GM19043 (cell line): ENCODE results near the gene MRPL10.

Source experiments
- ATAC-seq: cut with Tn5 transposase; IDR thresholded peaks from one replicate; pipeline ENCODE4 v1.9.1; 2021; ENCODE audit warnings: low read depth; ENCODE audit not compliant: unreplicated experiment

Gene MRPL10

GRCh38 chr17:47831003-47831933 is at the start of gene MRPL10, which contains the start of gene LRRC46:
TSS of gene MRPL10 (minus strand) at chr17:47831541. CDS start at chr17:47831511, 30 bp downstream.
TSS of gene LRRC46 (plus strand) at chr17:47831670. CDS start at chr17:47831990, 320 bp downstream.
- ATAC-seq, result peak; percentile 78

- ATAC-seq, result no peak
Observed at GRCh38 chr17:47879776-47880454, 48.6 kb upstream of the MRPL10 start.

DNA sequence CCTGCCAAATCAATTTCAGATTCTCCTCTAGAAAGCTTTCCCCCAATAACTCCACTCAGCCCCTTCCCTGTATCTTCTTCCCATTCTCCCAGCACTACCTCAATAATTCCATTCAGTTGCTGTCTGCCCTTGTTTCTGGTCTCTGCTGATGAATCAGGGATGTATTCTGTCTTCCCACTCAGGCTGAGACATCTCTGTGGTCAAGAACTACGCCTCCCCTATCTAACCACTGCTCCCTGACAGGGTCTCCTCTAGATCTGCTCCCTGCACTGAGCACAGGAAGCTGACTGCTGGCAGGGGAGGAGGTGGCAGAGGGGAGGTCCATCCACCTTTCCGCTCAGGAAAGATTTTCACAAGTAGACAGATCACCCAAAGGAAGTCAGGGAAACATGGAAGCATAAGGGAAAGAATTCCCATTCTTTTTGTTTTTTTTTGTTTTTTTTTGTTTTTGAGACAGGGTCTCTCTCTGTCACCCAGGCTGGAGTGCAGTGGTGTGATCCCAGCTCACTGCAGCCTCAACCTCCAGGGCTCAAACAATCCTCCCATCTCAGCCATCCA is 47.8 kb upstream of the MRPL10 start:
- ATAC-seq, result no peak

DNA sequence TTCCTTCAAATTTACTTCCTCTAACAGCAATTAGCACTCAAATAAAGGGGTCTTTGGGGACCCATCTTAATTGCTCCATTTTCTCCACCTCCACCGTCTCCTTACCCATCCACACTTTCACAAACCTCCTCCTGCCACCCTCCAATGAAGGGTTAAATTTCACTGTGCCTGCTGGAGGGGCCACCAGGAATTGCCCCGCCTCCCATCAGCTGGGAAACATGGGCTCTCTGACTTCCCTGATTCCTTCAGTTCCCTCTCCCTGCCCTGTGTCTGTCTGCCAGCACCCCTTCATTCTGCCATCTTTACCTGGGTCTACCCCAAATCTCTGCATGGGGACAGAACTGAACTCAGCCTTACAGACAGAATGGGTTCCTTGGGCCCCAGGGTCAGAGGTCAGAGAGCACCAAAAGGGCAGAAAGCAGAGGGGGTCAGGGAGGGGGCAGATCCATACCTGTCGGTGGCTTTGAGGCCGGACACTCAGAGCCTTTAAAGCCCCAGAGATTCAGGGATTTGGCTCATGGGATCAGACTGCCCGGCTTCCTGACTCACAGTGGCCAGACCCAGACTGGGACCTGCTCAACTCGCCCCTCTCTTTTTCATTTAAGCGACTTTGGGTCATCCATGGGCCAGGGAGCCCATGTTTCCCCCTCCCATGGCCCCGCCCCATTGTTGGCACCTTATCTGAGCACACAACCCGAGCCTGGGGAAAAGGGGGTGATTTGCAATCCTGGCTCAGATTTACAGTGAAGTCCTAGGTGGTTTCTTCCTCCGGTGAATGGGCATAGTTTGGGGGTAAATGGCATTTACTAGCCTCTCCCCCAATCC is 47.1 kb upstream of the MRPL10 start:
- no peak for ATAC-seq

GRCh38 chr17:47877368-47878034 is 46.2 kb upstream of the MRPL10 start:
- no peak for ATAC-seq

- no peak for ATAC-seq
Observed at GRCh38 chr17:47875011-47875985, 44.0 kb upstream of the MRPL10 start.

DNA sequence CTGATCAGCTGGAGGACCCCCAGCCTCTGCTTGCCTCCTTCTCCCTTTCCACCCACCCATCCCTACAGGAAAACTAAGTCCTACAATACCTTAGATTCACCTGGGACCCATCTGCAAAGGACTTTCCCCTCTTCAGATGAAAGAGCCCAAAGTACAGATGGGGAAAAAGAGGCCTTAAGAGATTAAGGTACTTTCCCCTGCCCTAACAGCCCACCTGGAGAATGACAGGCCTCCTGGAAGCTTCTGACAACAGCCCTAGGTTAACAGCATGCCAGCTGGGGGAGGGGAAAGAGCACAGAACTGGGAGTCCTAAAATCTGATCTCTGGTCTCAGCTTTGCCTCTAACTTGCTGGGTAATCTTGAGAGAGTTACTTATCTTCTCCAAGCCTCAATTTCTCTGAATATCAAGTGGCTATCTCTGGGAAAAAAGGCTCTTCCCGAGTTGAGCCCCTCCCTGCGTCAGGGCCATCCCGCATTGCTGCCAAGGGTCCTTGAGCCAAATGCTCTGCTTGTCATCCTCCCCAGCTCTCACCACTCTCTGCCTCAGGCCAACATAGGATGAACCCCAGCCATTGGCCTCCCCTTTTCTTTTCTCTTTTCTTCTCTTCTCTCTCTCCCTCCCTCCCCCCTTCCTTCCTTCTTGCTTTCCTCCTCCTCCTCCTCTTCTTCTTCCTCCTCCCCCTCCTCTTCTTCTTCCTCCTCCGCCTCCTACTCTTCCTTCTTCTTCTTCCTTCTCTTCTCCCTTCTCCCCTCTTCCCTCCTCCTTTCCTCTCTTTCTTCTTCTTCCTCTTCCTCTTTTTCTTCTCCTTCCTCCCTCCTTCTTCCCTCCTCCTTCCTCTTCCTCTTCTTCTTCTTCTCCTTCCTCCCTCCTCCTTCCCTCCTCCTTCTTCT is 42.1 kb upstream of the MRPL10 start:
- no peak for ATAC-seq

GRCh38 chr17:47872651-47873161 is 41.4 kb upstream of the MRPL10 start:
- no peak for ATAC-seq

- ATAC-seq, result no peak
Observed at GRCh38 chr17:47872019-47872650, 40.8 kb upstream of the MRPL10 start.

DNA sequence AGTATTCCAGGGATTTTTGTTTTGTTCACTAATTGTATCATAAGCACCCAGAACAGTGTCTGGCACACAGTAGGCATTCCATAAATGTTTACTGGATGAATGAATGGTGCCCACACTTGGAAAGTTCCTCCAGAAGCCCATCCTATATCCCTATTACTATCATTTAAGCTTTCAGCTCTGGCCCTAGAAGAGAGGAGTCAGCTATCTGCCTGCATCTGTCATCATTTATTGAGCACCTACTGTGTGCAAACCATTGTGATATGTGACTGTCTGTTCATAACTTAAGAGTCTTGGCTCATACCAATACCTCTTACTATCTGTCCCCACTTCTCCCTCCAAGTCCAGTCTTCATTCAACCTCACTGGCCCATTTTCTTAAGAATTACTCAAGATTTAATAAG is 39.7 kb upstream of the MRPL10 start:
- no peak for ATAC-seq

GRCh38 chr17:47870056-47870455 is 38.7 kb upstream of the MRPL10 start:
- ATAC-seq, result no peak

DNA sequence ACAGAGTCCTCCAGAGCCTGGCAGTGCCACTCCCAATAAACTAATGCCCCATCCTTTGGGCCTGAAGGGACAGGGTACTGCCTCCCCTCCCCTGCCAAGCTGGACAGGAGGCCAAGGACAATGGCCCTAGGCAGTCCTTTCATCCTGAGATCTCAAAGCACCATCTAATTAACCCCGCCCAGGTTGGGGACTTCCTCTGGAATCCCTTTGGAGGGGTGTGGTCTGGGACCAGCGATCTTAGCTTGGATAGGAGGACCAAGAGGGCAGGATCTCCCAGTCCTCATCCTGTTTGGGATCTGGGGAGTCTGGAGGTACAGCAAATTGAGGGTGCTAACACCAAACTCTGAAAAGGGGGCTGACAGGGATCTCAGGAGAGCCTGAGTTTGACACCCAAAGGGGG is 37.8 kb upstream of the MRPL10 start:
- ATAC-seq, result no peak

DNA sequence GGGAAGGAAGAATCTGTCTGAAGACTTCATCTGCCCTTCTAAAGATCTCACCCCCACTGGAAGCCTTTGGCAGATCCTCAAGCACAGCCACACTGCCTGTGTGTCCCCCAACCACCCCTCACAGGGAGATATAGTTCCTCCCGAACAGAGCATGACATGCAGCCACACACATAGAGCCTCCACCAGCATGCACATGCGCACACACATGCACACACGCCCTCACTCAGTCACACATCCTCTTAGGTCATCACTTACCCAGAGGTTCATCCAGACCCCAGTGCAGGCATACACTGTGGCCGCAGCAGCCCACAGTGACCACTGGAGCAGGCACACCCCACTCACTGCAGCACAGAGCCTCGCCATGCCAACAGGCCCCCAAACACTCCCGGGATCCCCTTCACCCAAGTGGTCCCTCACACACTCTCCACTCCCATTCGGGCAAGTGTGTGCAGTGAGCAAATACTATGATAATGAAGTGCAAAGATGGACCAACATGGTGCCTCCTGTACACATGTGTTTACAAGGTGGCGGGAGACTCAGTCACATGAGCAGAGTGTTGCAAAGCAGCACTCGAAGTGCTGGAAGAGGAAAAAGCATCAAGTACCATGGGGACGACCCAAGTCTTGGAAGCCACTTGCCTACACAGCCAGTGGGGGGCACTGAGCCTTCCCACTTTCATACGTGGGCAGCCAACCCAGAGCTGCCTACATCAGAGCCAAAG is 36.6 kb upstream of the MRPL10 start:
- ATAC-seq, result no peak

GRCh38 chr17:47866941-47867340 is 35.6 kb upstream of the MRPL10 start:
- ATAC-seq, result no peak

- ATAC-seq, result no peak
Observed at GRCh38 chr17:47864791-47865216, 33.5 kb upstream of the MRPL10 start.

- ATAC-seq, result no peak
Observed at GRCh38 chr17:47862621-47863440, 31.5 kb upstream of the MRPL10 start.
